Measurements from ENCODE around the gene MTFR2.
"Not testable (repeated sequence)": the region's sequence is repeated elsewhere in the genome, so short reads cannot be mapped to it uniquely, and the experiment has no call there.

Gene MTFR2

DNA sequence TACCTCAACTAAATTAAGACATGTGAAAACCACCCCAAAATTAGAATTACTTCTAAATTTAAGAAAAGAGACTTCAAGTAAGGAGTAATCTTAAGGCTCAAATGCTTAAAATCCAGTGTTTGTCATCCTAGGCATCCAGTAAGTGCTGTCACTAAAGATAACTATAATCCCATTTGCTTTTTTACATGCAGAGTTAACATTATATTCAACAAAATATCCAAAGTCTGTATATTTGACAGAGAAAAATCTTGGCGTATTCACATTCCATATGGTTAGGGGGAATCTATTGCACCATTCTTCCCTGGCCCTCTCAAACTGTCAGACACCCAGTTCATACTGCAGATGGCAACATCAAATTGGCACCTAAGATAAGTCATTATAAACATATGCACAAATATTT lies 17.4 kb downstream of the MTFR2 start:
- no peak for DNase-seq

DNA sequence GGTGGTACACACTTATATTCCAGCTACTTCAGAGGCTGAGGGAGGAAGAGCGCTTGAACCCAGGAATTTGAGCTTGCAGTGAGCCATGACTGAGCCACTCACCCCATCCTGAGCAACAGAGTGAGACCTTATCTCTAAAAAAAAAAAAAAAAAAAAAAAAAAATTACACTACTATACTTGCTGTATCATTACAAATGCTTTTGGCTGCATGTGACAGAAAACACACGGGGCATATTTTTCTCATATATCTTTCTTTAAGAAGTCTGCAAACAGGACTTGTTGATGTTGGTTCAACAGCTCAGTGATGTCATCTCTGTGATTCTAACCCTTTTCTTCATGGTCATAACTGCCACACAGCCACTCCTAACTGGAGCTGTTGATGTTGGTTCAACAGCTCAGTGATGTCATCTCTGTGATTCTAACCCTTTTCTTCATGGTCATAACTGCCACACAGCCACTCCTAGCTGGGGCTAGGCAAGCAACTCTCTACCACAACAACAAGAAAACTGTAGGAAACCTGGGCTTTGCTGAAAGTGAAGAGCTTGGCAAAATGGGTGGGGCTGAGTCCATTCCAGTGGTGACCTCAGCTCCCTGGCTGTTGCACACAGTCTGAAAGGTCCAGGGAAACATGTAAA lies 19.8 kb downstream of the MTFR2 start:
- no peak for DNase-seq

DNA sequence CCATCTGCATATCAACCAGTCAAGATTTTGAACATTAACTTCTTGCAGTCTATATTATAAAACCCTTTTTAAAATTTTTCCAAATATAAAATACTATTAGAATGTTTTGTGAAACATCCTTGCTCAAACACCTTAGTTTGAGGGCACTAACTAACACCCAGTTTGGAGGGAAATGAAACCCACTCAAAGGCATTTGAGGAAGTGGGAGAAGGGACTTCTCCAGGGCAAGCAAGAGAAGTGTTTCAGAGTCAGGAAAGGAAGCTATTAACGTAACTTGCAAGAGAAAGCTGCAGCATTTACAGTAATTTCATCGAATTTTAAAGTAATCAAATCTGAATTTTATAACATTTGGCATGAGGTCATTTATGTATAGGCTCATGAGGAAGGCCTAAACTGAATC lies 21.3 kb downstream of the MTFR2 start:
- DNase-seq = no peak

DNA sequence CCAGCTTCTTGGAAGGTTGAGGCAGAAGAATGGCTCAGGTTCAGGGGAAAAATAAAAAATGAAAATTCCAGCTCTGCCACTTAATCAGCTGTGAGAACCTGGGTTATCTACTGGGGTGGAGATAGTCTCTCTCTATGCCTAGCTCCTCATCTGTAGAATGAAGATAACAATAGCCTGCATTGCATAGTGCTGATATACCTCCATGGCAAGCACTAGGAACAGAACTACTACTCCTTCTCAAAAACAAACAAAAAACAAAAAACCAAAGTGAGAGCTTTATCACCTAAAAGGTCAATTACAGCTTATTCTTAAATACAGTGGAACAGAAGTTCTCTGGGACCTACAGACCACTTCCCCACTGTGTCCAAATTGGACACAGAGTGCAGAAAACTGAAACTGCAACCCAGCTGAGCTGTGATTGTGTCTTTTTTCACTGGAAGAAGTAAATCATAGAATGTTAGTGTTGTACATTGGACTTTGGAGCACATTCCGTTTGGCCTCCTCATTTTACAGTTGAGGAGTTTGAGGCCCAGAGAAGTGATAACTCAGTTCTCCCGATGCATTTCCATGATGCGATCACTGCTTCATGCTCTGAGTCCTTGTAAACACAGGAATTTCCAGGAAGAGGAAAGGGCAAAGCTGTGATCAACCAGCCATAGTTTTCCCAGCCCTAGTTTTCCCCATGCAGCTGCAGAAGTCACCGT lies 23.3 kb downstream of the MTFR2 start:
- no peak for DNase-seq

DNA sequence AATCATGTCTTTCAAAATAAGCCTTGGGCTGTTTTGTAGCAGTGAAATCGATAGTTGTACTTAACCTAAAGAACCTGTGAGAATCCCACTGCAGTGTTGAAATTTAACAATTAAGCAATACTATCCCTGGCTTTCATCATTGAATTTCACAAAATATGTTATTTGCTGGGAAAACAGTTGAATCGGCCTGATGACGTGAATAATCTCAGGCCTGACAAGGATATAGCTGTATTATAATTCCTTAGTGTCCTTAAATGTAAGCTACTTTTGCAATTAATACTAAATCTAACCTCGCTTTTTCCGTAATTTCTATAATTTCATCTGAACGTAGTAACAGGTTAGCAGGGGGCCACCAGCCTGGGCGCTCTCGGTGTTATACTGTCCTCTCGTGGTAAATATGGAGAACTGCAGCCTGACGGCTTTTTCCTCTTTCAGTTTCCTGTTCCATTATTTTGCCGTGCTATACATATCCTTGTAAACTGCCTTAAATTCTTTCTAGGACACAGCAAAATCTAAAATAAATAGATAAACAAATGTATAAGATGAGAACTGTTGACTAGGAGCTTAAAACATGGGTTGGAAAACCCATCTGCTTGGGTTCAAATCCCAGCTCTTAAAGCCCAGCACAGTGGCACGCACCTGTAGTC lies 24.0 kb downstream of the MTFR2 start:
- DNase-seq = no peak

DNA sequence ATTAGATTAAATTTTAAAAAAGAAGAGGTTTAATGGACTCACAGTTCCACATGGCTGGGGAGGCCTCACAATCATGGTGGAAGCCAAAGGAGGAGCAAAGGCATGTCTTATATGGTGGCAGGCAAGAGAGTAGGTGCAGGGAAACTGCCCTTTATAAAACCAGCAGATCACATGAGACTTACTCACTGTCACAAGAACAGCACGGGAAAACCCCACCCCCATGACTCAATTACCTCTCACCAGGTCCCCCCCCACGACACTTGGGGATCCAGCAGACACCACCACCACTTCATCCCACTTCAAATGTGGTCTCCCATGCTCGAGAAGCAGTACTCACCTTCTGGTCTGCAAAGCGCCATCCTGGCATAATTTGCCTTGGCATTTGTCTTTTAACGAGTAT lies 24.6 kb downstream of the MTFR2 start:
- DNase-seq = no peak

DNA sequence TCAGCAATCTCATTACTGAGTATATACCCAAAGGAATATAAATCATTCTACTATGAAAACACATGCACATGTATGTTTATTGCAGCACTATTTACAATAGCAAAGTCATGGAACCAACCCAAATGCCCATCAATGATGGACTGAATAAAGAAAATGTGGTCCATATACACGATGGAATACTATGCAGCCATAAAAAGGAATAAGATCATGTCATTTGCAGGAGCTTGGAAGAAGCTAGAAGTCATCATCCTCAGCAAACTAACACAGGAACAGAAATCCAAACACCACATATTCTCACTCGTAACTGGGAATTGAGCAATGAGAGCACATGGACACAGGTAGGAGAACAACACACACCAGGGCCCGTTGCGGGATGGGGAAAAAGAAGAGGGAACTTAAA lies 25.1 kb downstream of the MTFR2 start:
- DNase-seq = not testable (repeated sequence)

DNA sequence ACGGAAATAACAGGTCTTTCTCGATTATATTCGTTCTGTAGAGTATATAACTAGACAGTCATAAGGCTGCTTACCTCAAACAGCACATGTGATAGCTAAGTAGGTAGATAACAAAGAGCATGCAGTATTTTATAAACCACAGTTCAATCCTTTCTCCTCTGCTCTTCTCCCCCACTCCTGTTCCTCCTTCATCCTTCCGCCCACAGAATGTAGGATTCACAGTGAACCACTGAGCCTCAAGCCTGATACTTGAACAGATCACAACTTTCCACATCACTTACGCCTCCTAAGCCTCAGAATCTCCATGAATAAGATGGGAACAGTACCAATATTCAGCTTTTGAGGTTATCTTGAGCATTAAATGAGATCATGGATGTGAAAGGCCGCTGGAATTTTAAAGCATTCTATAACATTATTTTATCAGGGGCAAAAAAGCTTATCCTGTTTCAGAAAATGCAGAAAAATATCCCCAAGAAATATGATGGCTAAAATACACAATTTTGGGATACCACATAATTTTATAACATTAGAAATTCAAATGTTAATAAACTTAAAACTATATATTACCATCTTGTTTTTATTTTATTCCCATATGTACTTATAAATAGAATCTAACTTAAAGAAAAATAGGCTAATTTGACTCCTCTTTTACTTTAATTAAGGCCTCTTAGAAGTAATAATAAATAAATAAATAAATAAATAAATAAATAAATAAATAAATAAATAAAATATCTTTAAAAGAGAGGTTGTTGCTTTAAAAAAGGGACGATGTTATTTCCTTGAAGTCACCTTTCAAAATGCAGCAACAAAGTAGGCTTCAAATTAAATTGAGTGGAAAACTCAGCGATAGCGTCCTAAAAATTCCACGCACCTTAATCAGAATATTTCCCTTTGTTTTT lies 33.4 kb downstream of the MTFR2 start:
- DNase-seq = no peak

DNA sequence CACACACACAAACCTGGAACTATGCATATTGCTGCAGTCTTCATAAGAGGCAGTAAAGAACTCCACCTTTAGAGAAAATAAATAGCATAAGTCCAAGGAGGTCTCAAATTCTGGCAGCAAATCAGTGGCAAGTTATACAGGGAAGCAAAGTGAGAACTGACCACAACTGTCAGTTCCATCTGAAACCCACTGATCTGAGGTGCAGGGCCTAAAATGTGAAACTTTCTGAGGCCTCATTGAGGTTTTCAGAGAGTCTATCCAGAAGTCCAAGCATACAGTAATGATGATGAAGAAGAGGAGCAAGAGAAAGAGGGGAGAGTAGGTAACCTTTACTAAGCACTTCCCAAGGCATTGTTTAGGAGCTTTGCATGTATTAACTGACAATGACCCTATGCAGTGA lies 36.3 kb downstream of the MTFR2 start:
- DNase-seq = no peak

DNA sequence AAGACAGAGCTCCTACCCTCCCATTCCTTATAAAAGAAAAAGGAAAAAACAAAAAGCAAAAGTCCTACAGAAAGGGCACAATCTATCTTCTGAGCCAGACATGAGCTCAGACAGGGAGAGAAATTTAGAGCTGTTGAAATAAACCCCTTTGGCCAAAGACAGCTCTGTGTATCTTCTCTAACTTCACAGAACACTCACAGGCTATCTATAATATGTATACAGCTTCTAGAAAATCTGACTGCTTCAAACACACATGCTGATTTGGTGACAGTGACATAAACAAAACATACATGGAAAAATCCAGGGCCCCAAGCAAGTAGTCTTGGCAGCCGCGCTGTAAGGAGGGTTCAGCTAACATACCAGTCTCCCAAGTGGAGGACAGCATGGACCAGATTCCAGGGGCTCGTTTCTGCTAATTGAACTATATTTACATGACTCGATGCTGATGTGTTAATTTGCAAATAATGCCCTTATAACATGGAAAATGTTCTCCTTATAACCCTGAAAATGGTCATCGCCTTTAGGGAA lies 37.0 kb downstream of the MTFR2 start:
- no peak for DNase-seq

DNA sequence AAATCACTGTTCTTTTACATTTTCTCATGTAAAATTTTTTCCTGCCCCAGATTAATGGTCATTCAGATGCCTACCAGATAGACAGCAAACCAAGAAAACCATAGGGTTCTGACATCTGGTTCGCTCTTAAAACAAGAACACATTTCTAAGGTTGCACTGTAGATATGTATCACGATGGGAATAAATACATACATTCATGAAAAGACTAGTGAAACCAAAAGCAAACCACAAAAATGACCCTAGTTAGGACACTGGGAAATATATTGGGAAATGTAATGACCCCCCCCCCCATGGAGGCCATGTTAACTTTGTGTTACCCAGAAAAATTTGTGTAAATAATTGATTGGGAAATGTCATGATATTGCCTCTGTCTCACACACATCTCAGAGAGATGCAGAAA lies 37.5 kb downstream of the MTFR2 start:
- no peak for DNase-seq

DNA sequence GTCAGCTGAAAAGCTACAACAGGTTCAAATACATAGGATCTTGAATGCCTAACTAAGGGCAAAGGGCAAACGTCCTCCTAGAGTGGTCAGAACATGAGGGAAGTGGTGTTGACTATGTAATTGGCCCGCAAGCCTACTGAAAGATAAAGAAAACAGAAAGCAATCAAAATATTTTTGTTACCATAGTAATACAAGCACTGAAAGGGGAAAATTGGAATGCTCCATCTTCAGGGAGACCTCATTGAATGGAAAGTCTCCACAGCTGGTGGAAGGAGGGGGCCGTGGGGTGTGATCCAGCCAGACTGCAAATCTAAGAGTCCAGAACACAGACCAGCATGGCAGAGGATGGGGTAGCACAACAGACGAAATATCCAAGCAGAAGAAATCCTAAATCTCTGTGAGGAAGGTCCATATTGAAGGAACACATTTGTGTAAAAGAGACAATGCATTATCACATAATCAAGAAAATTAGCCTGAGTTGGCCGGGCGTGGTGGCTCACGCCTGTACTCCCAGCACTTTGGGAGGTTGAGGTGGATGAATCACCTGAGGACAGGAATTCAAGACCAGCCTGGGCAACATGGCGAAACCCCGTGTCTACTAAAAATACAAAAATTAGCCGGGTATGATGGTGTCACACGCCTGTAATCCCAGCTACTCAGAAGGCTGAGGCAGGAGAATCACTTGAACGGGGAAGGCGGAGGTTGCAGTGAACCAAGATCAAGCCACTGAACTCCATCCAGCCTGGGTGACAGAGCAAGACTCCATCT lies 39.5 kb downstream of the MTFR2 start:
- DNase-seq = no peak

DNA sequence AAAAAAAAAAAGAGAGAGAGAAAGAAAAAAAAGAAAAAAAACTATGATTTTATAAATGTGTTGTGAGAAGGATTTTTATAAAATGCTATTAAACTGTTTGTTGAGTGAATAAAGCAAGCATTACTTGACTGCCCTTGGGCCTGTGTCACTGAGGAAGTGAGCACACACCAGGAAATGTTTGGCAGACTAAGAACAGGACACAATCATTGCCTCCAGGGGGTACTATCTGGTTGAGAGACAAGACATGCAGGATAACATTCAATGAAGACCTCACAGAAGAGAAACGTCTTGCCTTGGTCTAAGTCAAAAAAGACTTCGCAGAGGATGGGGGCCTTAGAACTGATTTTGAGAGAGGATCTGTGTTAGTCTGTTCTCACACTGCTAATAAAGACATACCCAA lies 40.6 kb downstream of the MTFR2 start:
- no peak for DNase-seq

DNA sequence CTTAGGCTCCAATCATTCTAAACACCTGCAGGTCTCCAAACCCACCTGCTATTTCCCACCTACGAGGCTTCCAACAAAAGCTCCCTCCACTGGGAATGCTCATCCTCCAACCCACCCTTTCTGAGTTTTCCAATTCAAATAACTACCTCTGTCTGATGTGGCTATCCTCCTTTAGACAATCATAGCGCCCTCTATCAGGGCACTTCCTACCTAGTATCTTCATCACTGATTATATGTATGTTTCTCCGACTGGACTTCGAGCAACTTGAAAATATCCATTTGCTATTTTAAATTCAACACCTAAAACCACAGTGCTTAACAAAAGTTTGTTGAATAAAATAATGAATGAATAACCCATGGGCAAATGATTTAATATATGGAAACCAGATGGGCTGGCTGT lies 41.3 kb downstream of the MTFR2 start:
- no peak for DNase-seq

DNA sequence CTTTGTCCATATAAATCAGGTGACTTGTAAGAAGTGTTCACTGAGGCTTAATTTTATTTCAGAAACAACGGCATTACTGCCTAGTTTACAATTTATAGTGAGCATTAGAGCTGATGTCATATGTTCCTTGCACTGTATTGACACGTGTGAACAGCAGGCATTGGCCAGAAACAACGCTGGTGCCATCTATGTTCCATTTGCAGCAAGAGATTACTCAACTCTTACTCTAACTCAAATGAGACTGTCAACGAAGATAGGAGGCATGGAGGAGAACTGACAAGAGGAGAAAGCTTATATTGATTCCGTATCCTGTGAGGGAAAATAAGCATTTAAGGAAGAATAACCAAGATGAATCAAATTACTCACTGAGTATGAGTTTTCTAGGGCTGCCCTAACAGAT lies 48.4 kb downstream of the MTFR2 start:
- DNase-seq = no peak

DNA sequence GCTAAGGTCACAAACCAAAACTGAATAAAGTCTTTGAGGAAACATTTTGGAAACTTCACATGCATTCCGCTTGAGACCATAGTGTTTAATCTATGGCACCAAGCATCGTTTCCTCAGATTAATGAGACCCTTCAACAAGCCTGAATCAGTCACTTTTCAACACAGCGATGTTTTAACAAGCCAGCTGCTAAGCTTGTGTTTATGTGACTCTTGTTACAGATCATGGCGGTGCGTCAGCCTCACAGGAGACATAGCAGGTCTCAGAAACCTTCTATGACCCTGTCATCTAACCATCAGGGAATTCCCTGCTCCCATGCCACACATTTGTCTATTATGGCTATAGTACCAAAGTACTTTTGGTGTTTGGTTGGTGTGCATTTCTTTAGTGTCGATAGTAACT lies 57.2 kb downstream of the MTFR2 start:
- no peak for DNase-seq

DNA sequence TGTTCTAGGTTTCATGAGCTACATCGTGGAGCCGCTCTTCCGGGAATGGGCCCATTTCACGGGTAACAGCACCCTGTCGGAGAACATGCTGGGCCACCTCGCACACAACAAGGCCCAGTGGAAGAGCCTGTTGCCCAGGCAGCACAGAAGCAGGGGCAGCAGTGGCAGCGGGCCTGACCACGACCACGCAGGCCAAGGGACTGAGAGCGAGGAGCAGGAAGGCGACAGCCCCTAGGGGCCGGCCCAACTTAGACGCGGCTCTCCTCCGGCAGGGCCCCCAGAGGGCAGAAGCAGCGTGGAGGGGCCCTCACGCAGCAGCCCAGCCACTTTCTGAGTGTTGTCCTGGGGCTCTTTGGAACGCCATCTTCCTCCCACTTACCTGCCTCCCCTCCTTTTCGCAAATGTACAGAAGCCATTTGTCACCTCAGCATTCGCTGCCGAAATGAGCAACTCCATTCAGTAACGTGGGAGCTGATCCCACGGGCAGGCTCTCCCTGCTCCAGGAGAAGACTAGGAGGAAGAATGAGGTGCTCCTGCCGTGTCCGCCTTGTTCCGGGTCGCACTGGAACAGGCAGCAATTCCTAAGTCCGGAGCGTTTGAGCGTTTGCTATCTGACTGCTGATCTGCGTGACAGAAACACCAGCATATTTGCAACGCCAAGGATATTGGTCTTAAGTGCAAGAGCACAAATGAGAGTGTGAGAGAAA lies 58.4 kb downstream of the MTFR2 start:
- DNase-seq = no peak

DNA sequence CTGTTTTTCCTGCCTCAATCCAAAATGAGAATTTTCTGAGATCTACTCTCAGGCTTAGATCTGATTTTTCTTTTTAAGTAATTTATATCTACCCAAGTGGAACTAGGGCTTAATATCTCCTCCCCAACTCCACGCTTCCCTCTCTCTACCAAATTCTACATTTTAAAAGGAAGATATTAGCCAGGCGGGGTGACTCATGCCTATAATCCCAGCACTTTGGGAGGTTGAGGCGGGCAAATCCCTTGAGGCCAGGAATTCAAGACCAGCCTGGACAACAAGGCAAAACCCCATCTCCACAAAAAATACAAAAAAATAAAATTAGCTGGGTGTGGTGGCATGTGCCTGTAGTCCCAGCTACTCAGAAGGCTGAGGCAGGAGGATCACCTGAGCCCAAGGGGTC lies 61.0 kb downstream of the MTFR2 start:
- DNase-seq = no peak

DNA sequence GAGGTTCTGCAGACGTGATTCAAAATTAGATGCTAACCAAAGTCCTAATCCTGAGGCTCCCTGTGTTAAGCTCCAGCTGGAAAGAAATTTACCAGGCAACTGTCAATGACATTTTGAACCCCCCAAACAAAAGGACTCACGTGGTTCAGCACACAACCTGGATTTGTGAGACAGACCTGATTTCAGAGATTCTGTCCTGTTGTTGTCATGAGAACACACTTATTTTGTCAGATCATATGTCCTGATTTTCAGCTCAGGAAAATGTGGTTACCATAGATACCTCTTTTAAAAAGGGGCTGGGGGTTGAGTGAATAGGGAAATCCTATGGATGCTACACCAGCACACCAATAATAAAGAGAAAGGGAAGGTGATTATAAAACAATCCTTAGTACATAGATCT lies 61.6 kb downstream of the MTFR2 start:
- DNase-seq = no peak

DNA sequence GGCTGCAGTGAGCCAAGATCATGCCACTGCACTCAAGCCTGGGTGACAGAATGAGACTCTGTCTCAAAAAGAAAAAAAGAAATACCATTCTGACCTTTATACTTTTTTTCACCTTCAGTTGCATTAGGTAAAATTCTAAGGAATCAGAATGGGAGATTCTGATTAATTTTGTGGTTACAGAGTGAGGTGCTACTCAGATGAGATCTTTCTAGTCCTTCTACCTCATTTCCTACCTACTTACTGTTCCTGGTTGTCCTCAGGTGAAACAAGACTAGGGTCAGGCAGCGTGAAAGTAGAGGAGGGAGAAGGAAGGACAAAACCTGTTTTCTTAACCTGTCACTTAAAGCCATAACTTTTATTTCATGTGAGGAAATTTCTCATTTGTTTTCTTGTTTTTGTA lies 63.7 kb downstream of the MTFR2 start:
- no peak for DNase-seq

DNA sequence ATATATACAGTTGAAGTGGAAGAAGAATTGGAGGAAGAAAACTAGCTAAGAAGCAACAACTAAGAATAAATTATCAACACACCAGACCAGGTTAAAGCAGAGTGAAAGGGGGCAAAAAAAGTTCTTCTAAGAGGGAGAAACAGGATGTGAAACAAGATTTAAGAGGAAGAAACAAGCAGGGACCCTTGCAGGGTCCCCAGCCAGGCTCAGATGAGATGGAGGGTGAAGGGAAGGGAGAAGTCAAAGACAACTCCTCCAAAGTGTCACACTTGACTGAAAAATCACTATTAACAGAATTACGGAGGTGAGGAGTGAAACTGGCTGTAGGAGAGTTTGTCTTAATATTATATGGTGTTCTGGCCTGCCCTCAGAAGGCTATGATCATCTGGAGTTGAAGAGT lies 65.4 kb downstream of the MTFR2 start:
- DNase-seq = no peak

DNA sequence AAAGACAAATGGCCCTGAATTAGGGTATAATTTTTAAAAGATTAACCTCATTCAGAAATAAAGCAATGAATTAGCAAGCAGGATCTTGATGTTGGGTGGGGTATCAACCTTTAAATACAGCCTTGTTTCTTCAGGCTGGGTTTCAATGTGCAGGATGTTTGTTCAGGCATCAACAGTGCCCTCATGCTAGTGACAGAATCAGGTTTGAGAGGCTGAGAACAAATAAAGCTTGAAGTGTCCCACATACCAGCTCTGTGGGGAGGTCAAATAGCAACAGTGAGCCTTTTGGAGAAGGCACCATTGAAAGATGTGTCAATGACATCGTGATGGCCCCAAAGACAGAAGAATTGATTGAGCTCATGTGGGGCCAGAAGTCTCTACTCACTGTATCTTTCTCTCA lies 68.2 kb downstream of the MTFR2 start:
- no peak for DNase-seq

Data from GDM1 (cell line).